Measurements from ENCODE around the gene NDN.

Gene NDN

GRCh38 chr15:23687143-23687470 is at the start of gene NDN:
NDN (minus strand) TSS chr15:23687305; CDS start chr15:23687217, 88 bp downstream.
- DNase-seq = peak in 2 of 3 experiments; percentile 71 to 79

GRCh38 chr15:23736033-23736673 is 49.0 kb upstream of the NDN start:
- peak in 2 of 3 experiments; percentile 40 to 73 for DNase-seq

- DNase-seq = peak in 2 of 3 experiments; percentile 64 to 93
These were observed 47.8 kb upstream of the NDN start for GRCh38 chr15:23734862-23735261.

- DNase-seq = peak in 2 of 3 experiments; percentile 44 to 72
These were observed 27.0 kb upstream of the NDN start for GRCh38 chr15:23713874-23714656.

- DNase-seq = no peak
These were observed 21.2 kb upstream of the NDN start for GRCh38 chr15:23708332-23708731.

- no peak for DNase-seq
These were observed 8.2 kb upstream of the NDN start for GRCh38 chr15:23695282-23695681.

- no peak for DNase-seq
These were observed 7.5 kb upstream of the NDN start for GRCh38 chr15:23694592-23694991.

- peak; percentile 12 to 63 (median 37) for DNase-seq
These were observed 3.3 kb upstream of the NDN start for GRCh38 chr15:23690450-23690852.

GRCh38 chr15:23690015-23690414 is 2.9 kb upstream of the NDN start:
- DNase-seq = no peak

- DNase-seq = peak in 2 of 3 experiments; percentile 65 to 71
These were observed 501 bp downstream of the NDN start for GRCh38 chr15:23686466-23687142.

GRCh38 chr15:23671481-23671880 is 15.6 kb downstream of the NDN start:
- DNase-seq = no peak

GRCh38 chr15:23670970-23671369 is 16.1 kb downstream of the NDN start:
- peak in 1 of 3 experiments; percentile 33 for DNase-seq

- DNase-seq = peak in 1 of 3 experiments; percentile 23
These were observed 23.9 kb downstream of the NDN start for GRCh38 chr15:23663232-23663631.

GRCh38 chr15:23648920-23649515 is 38.1 kb downstream of the NDN start:
- peak in 2 of 3 experiments; percentile 49 to 74 for DNase-seq

- peak in 2 of 3 experiments; percentile 71 to 80 for DNase-seq
These were observed 39.4 kb downstream of the NDN start, which contains the start of gene MAGEL2 for GRCh38 chr15:23647421-23648370. MAGEL2 (minus strand) TSS chr15:23647867; CDS start chr15:23647742, 125 bp downstream.

- DNase-seq = no peak
These were observed 40.2 kb downstream of the NDN start for GRCh38 chr15:23647001-23647295.

- peak in 2 of 3 experiments; percentile 45 to 62 for DNase-seq
These were observed 40.7 kb downstream of the NDN start for GRCh38 chr15:23646165-23647000.

- DNase-seq = peak in 2 of 3 experiments; percentile 50 to 72
These were observed 41.5 kb downstream of the NDN start for GRCh38 chr15:23645371-23646164.

GRCh38 chr15:23644829-23645228 is 42.3 kb downstream of the NDN start:
- DNase-seq = no peak

GRCh38 chr15:23642413-23643044 is 44.6 kb downstream of the NDN start:
- DNase-seq = peak; percentile 18 to 89 (median 71)

All from NCI-H1417 (cell line).